ENCODE results near the gene CDH23. TPM values are rescaled to one million over a fixed set of nuclear protein-coding genes. Genes with fewer than 3 reads are reported as not detected.

CDH23 gene
- polyA plus RNA-seq, 1 donor (not counting 4 experiments of a cell fraction or from before 2014, with no cell fraction given), result 0.01 TPM

GRCh38 chr10:71856619-71857018 lies 459.9 kb downstream of the CDH23 start:
- no peak overlapping the region for H2AFZ ChIP-seq (ENCODE audit: control insufficient read depth, low read length)
- no peaks in the 10 kb centered on the region for H3K9me1 ChIP-seq (ENCODE audit: control insufficient read depth, extremely low read depth, insufficient read depth, low read length)
- TF ChIP-seq EZH2 (IDR thresholded peaks at IDR 0.05; ENCODE audit: low read length), result no peak
- no peak for TF ChIP-seq CTCF (optimal IDR thresholded peaks at IDR 0.05 in 1 of 3, IDR thresholded peaks at IDR 0.05 in 1 of 3, conservative IDR thresholded peaks at IDR 0.05 in 1 of 3; ENCODE audit: extremely low read depth in 1 of 3, insufficient read depth in 2 of 3, low read length in 3 of 3)
- peaks cover 23% of the 10 kb centered on the region for H3K4me1 ChIP-seq (ENCODE audit: control insufficient read depth, extremely low read depth, insufficient read depth, low read length)
- no peaks in the 10 kb centered on the region for H3K27me3 ChIP-seq (ENCODE audit: control insufficient read depth, extremely low read depth, insufficient read depth, low read length)
- H3K9ac ChIP-seq (ENCODE audit: control insufficient read depth, extremely low read depth, insufficient read depth, low read length), result no peak overlapping the region
- no peak overlapping the region for H3K4me2 ChIP-seq (ENCODE audit: control insufficient read depth, extremely low read depth, insufficient read depth, low read depth, low read length)
- DNase-seq (ENCODE audit: low read depth, low spot score) (no peak), FAIRE-seq (no peak)
- H3K79me2 ChIP-seq (ENCODE audit: control insufficient read depth, insufficient read depth, low read length), result no peaks in the 10 kb centered on the region
- H3K27ac ChIP-seq (ENCODE audit: control insufficient read depth, insufficient read depth, low read length), result no peak overlapping the region
- H3K4me3 ChIP-seq (ENCODE audit: control insufficient read depth in 2 of 3, extremely low read depth in 1 of 3, insufficient read depth in 2 of 3, low read depth in 1 of 3, low read length in 3 of 3), result no peak overlapping the region
- no peaks in the 10 kb centered on the region for H4K20me1 ChIP-seq (ENCODE audit: control insufficient read depth, extremely low read depth, insufficient read depth, low read length)
- dilution Hi-C loops (cut with MboI; ENCODE audit: extremely low pct_ligation_motif_present, low sequenced_read_pairs), result no loop called here
- no peaks in the 10 kb centered on the region for H3K9me3 ChIP-seq (ENCODE audit: control insufficient read depth, low read depth, low read length)
- no peaks in the 10 kb centered on the region for H3K36me3 ChIP-seq (ENCODE audit: control insufficient read depth in 2 of 2, extremely low read depth in 1 of 2, insufficient read depth in 2 of 2, low read length in 2 of 2)

DNA sequence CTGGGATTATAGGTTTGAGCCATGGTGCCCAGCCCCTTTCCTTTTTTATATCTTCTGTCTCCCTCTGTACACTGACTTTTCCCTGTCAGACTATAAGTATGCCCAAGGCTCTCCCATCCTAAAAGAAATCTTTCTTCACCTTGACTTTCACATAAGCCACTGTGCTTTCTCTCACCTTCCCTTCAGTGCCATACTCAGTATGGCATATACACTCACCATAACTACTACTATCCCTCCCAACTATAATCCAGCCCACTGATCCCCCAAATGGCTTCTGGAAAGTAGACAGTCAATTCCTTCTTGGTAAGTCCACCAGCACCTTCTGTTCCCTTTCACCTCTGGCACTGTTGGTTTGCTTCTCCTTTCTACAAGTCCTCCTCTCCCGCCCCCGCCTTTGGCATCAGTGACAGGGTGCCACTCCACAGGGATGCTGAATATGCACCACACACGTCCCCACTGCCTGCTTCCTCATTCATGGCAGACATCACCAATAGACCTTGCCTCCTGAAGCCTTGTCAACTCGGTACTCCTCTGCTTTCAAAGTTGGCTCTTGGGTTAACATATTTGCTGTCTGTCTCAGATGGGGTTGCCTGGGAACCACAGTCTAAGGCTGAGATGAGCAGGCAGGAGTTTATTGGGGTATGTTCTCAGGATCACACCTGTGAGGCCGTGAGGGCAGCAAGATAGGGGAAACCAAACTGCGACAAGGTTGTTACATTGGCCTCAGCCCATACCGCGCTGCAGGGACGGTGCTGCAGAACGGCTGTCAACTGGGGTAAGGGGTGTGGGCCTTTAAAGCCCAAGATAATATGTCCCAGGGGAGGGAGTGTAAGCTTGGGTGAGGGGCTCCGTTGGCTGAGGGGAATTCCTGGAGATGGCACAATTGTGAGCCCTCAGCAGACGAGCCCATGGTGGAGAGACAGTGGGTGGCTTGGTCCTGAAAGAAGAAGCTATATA lies 461.5 kb downstream of the CDH23 start:
- Histone ChIP-seq H3K9me3 (ENCODE audit: control insufficient read depth, low read depth, low read length) (no peaks in the 10 kb centered on the region), H2AFZ (ENCODE audit: control insufficient read depth, low read length) (no peak overlapping the region), H3K4me1 (ENCODE audit: control insufficient read depth, extremely low read depth, insufficient read depth, low read length) (peaks cover 20% of the 10 kb centered on the region), H3K4me3 (ENCODE audit: control insufficient read depth in 2 of 3, extremely low read depth in 1 of 3, insufficient read depth in 2 of 3, low read depth in 1 of 3, low read length in 3 of 3) (no peak overlapping the region), H3K27me3 (ENCODE audit: control insufficient read depth, extremely low read depth, insufficient read depth, low read length) (no peaks in the 10 kb centered on the region), H3K4me2 (ENCODE audit: control insufficient read depth, extremely low read depth, insufficient read depth, low read depth, low read length) (no peak overlapping the region), H4K20me1 (ENCODE audit: control insufficient read depth, extremely low read depth, insufficient read depth, low read length) (no peaks in the 10 kb centered on the region), H3K9me1 (ENCODE audit: control insufficient read depth, extremely low read depth, insufficient read depth, low read length) (no peaks in the 10 kb centered on the region), H3K79me2 (ENCODE audit: control insufficient read depth, insufficient read depth, low read length) (no peaks in the 10 kb centered on the region), H3K9ac (ENCODE audit: control insufficient read depth, extremely low read depth, insufficient read depth, low read length) (no peak overlapping the region), H3K27ac (ENCODE audit: control insufficient read depth, insufficient read depth, low read length) (no peak overlapping the region), H3K36me3 (ENCODE audit: control insufficient read depth in 2 of 2, extremely low read depth in 1 of 2, insufficient read depth in 2 of 2, low read length in 2 of 2) (no peaks in the 10 kb centered on the region)
- TF ChIP-seq EZH2 (IDR thresholded peaks at IDR 0.05; ENCODE audit: low read length) (no peak), CTCF (optimal IDR thresholded peaks at IDR 0.05 in 1 of 3, IDR thresholded peaks at IDR 0.05 in 1 of 3, conservative IDR thresholded peaks at IDR 0.05 in 1 of 3; ENCODE audit: extremely low read depth in 1 of 3, insufficient read depth in 2 of 3, low read length in 3 of 3) (no peak)
- DNase-seq (ENCODE audit: low read depth, low spot score) (no peak), FAIRE-seq (no peak)
- dilution Hi-C loops (cut with MboI; ENCODE audit: extremely low pct_ligation_motif_present, low sequenced_read_pairs), result no loop called here
